Measurements from ENCODE around the gene CFAP73. TPM values are rescaled to one million over a fixed set of nuclear protein-coding genes. Genes with fewer than 3 reads are reported as not detected.

CFAP73 gene
- total and polyA plus RNA-seq, 2 of the 8 experiments (the other 6 are each of a cell fraction or from before 2014, with no cell fraction given), result 0.45 to 0.56 TPM

DNA sequence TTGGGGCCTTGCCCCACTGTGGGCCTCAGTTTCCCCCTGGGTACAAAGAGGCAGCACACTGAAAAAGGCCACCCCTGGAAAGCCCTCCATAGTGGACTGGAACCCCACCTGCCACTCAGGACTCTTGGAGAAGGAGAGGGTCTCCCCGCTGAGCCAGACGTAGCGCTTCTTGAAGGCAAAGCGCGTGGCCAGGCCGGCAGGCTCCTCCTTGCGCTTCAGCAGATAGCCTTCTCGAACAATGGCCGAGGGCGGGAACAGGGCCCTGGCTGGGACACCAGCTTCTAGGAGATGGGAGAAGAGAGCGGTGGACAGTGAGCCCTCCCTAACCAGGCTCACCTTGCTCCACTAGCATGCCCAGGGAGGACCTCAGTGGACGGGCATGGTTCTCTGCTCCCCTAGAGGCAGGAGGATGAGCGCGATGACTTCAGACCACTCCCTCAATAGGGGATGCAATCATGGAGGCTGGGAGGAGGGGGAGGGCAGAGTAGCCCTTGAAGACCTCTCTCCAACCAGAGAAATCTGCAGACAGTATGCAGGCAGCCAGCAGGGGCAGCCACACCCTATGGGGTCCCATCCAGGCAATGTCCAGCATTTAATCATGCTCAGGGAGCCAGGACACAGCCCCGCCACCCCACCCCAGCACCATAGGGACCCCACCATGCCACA, 43.8 kb upstream of the CFAP73 start (continued):
- TF ChIP-seq, protein P1, sequence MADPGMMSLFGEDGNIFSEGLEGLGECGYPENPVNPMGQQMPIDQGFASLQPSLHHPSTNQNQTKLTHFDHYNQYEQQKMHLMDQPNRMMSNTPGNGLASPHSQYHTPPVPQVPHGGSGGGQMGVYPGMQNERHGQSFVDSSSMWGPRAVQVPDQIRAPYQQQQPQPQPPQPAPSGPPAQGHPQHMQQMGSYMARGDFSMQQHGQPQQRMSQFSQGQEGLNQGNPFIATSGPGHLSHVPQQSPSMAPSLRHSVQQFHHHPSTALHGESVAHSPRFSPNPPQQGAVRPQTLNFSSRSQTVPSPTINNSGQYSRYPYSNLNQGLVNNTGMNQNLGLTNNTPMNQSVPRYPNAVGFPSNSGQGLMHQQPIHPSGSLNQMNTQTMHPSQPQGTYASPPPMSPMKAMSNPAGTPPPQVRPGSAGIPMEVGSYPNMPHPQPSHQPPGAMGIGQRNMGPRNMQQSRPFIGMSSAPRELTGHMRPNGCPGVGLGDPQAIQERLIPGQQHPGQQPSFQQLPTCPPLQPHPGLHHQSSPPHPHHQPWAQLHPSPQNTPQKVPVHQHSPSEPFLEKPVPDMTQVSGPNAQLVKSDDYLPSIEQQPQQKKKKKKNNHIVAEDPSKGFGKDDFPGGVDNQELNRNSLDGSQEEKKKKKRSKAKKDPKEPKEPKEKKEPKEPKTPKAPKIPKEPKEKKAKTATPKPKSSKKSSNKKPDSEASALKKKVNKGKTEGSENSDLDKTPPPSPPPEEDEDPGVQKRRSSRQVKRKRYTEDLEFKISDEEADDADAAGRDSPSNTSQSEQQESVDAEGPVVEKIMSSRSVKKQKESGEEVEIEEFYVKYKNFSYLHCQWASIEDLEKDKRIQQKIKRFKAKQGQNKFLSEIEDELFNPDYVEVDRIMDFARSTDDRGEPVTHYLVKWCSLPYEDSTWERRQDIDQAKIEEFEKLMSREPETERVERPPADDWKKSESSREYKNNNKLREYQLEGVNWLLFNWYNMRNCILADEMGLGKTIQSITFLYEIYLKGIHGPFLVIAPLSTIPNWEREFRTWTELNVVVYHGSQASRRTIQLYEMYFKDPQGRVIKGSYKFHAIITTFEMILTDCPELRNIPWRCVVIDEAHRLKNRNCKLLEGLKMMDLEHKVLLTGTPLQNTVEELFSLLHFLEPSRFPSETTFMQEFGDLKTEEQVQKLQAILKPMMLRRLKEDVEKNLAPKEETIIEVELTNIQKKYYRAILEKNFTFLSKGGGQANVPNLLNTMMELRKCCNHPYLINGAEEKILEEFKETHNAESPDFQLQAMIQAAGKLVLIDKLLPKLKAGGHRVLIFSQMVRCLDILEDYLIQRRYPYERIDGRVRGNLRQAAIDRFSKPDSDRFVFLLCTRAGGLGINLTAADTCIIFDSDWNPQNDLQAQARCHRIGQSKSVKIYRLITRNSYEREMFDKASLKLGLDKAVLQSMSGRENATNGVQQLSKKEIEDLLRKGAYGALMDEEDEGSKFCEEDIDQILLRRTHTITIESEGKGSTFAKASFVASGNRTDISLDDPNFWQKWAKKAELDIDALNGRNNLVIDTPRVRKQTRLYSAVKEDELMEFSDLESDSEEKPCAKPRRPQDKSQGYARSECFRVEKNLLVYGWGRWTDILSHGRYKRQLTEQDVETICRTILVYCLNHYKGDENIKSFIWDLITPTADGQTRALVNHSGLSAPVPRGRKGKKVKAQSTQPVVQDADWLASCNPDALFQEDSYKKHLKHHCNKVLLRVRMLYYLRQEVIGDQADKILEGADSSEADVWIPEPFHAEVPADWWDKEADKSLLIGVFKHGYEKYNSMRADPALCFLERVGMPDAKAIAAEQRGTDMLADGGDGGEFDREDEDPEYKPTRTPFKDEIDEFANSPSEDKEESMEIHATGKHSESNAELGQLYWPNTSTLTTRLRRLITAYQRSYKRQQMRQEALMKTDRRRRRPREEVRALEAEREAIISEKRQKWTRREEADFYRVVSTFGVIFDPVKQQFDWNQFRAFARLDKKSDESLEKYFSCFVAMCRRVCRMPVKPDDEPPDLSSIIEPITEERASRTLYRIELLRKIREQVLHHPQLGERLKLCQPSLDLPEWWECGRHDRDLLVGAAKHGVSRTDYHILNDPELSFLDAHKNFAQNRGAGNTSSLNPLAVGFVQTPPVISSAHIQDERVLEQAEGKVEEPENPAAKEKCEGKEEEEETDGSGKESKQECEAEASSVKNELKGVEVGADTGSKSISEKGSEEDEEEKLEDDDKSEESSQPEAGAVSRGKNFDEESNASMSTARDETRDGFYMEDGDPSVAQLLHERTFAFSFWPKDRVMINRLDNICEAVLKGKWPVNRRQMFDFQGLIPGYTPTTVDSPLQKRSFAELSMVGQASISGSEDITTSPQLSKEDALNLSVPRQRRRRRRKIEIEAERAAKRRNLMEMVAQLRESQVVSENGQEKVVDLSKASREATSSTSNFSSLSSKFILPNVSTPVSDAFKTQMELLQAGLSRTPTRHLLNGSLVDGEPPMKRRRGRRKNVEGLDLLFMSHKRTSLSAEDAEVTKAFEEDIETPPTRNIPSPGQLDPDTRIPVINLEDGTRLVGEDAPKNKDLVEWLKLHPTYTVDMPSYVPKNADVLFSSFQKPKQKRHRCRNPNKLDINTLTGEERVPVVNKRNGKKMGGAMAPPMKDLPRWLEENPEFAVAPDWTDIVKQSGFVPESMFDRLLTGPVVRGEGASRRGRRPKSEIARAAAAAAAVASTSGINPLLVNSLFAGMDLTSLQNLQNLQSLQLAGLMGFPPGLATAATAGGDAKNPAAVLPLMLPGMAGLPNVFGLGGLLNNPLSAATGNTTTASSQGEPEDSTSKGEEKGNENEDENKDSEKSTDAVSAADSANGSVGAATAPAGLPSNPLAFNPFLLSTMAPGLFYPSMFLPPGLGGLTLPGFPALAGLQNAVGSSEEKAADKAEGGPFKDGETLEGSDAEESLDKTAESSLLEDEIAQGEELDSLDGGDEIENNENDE (IDR thresholded peaks at IDR 0.05; ENCODE audit: insufficient replicate concordance, low read length), result no peak
- TF ChIP-seq TCF12 (IDR thresholded peaks at IDR 0.05; ENCODE audit: low read depth, low read length), result no peak
- TF ChIP-seq SIN3A (conservative IDR thresholded peaks at IDR 0.05 in 1 of 2, IDR thresholded peaks at IDR 0.05 in 1 of 2; ENCODE audit: low read depth in 1 of 2, low read length in 2 of 2), result no peak
- no peak for TF ChIP-seq BRCA1 (IDR thresholded peaks at IDR 0.05; ENCODE audit: low read depth, low read length)
- TF ChIP-seq KDM5A (IDR thresholded peaks at IDR 0.05; ENCODE audit: low read length), result no peak
- no peak for TF ChIP-seq GABPA (IDR thresholded peaks at IDR 0.05; ENCODE audit: borderline replicate concordance, insufficient read depth, low read length)
- TF ChIP-seq, protein P2, sequence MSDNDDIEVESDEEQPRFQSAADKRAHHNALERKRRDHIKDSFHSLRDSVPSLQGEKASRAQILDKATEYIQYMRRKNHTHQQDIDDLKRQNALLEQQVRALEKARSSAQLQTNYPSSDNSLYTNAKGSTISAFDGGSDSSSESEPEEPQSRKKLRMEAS (IDR thresholded peaks at IDR 0.05), result no peak
- TF ChIP-seq HDAC2 (IDR thresholded peaks at IDR 0.05; ENCODE audit: borderline replicate concordance in 1 of 2, low read depth in 2 of 2, low read length in 2 of 2), result no peak
- TF ChIP-seq POU5F1 (IDR thresholded peaks at IDR 0.05; ENCODE audit: low read depth, low read length), result no peak
- TF ChIP-seq NANOG (IDR thresholded peaks at IDR 0.05; ENCODE audit: insufficient read depth, low read depth, low read length, poor library complexity, severe bottlenecking), result no peak

Measured in H1 (cell line).